H1 (cell line): ENCODE results near the gene FAM200B. TPM values are rescaled to one million over a fixed set of nuclear protein-coding genes. Genes with fewer than 3 reads are reported as not detected.

Source experiments
- CBX8 ChIP-seq: fragments of 300-800, 300-1000 bp; sonication (generic); IDR thresholded peaks from 2 replicates; pipeline ENCODE4 v1.7.1; 2016; ENCODE audit warnings: low read depth, low read length, borderline replicate concordance
- HDAC2 ChIP-seq, 2 experiments: fragments of 300-600 bp in 1 of 2; sonication (generic) in 1 of 2; IDR thresholded peaks; 2 replicates each; pipeline ENCODE4 v1.6.1; 2011 to 2012; ENCODE audit warnings: low read depth in 2 of 2, low read length in 2 of 2, mild to moderate bottlenecking in 2 of 2, moderate library complexity in 2 of 2, borderline replicate concordance in 1 of 2, inconsistent platforms in 1 of 2
- HDAC6 ChIP-seq: IDR thresholded peaks from one replicate; pipeline ENCODE4 v1.7.1; 2012; ENCODE audit warnings: low read depth, mild to moderate bottlenecking, inconsistent platforms, low read length, moderate library complexity
- POU5F1 ChIP-seq: IDR thresholded peaks from 2 replicates; pipeline ENCODE4 v1.6.1; 2011; ENCODE audit warnings: low read depth, mild to moderate bottlenecking, low read length, moderate library complexity
- RXRA ChIP-seq: IDR thresholded peaks from 2 replicates; pipeline ENCODE4 v1.6.1; 2011; ENCODE audit warnings: low read depth, mild to moderate bottlenecking, low read length, moderate library complexity; ENCODE audit not compliant: insufficient read depth
- SIX5 ChIP-seq: IDR thresholded peaks from 2 replicates; pipeline ENCODE4 v1.6.1; 2011; ENCODE audit warnings: mild to moderate bottlenecking, low read depth, low read length
- SP1 ChIP-seq: IDR thresholded peaks from 2 replicates; pipeline ENCODE4 v1.6.1; 2011; ENCODE audit warnings: low read depth, low read length
- SRF ChIP-seq: IDR thresholded peaks from 2 replicates; pipeline ENCODE4 v1.6.1; 2011; ENCODE audit warnings: mild to moderate bottlenecking, low read depth, low read length, moderate library complexity
- YY1 ChIP-seq: IDR thresholded peaks from 2 replicates; pipeline ENCODE4 v1.6.1; 2011; ENCODE audit warnings: low read depth, mild to moderate bottlenecking, low read length
- polyA plus RNA-seq, 7 experiments: library from polyadenylated mRNA; depleted of rRNA in 3 of 7; stranded (reverse) in 5 of 7; unstranded in 2 of 7; fragments of >200 nt in 5 of 7; fragments of 200-250 nt in 2 of 7; gene quantifications; 1 replicate in 5 of 7; 2 replicates in 1 of 7; 4 replicates in 1 of 7; pipeline versions ENCODE4 v1.2.1 to v1.2.3, GENCODE V29; 2011 to 2013; ENCODE audit warnings: missing spikeins in 2 of 7, mixed read lengths in 2 of 7
- total RNA-seq: library from RNA; stranded (reverse); fragmentation: NEBNext Ultra II Directional; extraction: Animal tissue kit (Norgen Biotek cat#: 25700); gene quantifications from 2 replicates; pipeline ENCODE4 v1.2.1, GENCODE V29; 2021

FAM200B gene
- total and polyA plus RNA-seq, 2 of the 8 experiments (the other 6 are each of a cell fraction or from before 2014, with no cell fraction given): 10.7 to 23.7 TPM

DNA sequence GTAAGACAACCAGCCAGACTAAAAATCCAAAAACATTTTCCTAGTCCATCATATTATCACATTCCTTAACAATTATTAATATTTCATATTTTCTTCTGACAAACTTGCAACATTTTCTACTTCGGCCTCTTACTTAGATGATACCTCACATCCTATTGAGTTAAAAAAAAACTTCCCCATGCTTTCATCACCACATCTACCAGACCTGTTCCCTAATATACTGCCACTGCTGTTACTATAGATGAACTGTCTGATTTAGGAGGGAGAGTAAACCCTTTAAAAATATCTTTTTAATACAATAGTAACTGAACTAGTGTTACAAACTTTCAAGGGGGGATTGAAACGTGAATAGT, 1.5 kb downstream of the FAM200B start (continued):
- TF ChIP-seq POU5F1: no peak
- TF ChIP-seq RXRA: no peak
- no peak for TF ChIP-seq YY1
- TF ChIP-seq HDAC2 (IDR thresholded peaks at IDR 0.05; ENCODE audit: borderline replicate concordance in 1 of 2, low read depth in 2 of 2, low read length in 2 of 2): no peak
- no peak for TF ChIP-seq SIX5
- no peak for TF ChIP-seq CBX8
- no peak for TF ChIP-seq SRF
- TF ChIP-seq SP1: no peak
- TF ChIP-seq HDAC6: no peak
